Endothelial cell of umbilical vein (primary cell): ENCODE results near the gene MGST2.

ENCODE experiments used
- CTCF ChIP-seq, 2 donors: IDR thresholded peaks; 1 replicate in 1 of 2; 2 replicates in 1 of 2; pipeline ENCODE4 v1.5.1; 2011; ENCODE audit warnings: low read length in 2 of 2, mild to moderate bottlenecking in 2 of 2, moderate library complexity in 2 of 2, control low read depth in 1 of 2, inconsistent platforms in 1 of 2, low read depth in 1 of 2; ENCODE audit not compliant: insufficient read depth in 1 of 2; ENCODE audit errors: extremely low read depth in 1 of 2
- EZH2 ChIP-seq: IDR thresholded peaks from 2 replicates; pipeline ENCODE4 v1.6.1; 2012; ENCODE audit warnings: borderline replicate concordance, low read depth, mild to moderate bottlenecking, moderate library complexity, low read length, inconsistent platforms; ENCODE audit not compliant: severe bottlenecking
- FOS ChIP-seq: IDR thresholded peaks from 2 replicates; pipeline ENCODE4 v1.6.1; 2011; ENCODE audit warnings: mild to moderate bottlenecking, low read length, moderate library complexity, borderline replicate concordance; ENCODE audit not compliant: insufficient read depth
- GATA2 ChIP-seq: IDR thresholded peaks from 2 replicates; pipeline ENCODE4 v1.7.0; 2011; ENCODE audit warnings: low read depth, mild to moderate bottlenecking, moderate library complexity, mixed read lengths, low read length; ENCODE audit not compliant: insufficient read length, insufficient read depth
- JUN ChIP-seq: IDR thresholded peaks from 2 replicates; pipeline ENCODE4 v1.6.1; 2011; ENCODE audit warnings: borderline replicate concordance, low read depth; ENCODE audit not compliant: insufficient read length, insufficient read depth
- MYC ChIP-seq: IDR thresholded peaks from one replicate; pipeline ENCODE4 v1.6.1; 2011; ENCODE audit warnings: mild to moderate bottlenecking, low read depth, low read length
- POLR2A ChIP-seq: IDR thresholded peaks from 2 replicates; pipeline ENCODE4 v1.6.1; 2012; ENCODE audit warnings: low read depth, mild to moderate bottlenecking, control low read depth, low read length
- POLR2AphosphoS5 ChIP-seq: IDR thresholded peaks from 2 replicates; pipeline ENCODE4 v1.6.1; 2012; ENCODE audit warnings: low read depth, mild to moderate bottlenecking, control low read depth, low read length, moderate library complexity; ENCODE audit not compliant: insufficient read depth

DNA sequence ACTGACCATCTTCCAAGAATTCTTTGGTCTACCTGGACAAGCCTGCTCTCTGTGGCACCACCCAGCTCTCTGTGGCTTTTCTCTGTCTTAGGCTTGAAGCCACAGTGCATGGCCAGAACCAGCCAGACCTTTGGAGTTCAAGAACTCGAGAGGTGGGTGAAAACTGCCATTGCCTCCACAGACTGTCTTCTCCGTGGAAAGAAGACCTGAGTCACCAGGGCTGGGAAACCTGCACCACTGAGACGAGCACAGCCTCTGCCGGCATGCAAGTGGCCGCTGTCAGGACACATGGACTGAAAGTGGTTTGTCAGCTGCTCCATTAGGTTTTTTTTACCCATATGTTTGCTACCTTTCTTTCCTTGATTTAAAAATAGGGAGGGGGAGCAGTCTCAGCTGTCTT lies 74.5 kb downstream of the MGST2 start:
- no peak for TF ChIP-seq CTCF (IDR thresholded peaks at IDR 0.05; ENCODE audit: extremely low read depth in 1 of 2, insufficient read depth in 1 of 2, low read depth in 1 of 2, low read length in 2 of 2)
- TF ChIP-seq MYC = no peak
- TF ChIP-seq POLR2AphosphoS5 = no peak
- no peak for TF ChIP-seq FOS
- TF ChIP-seq JUN = no peak
- no peak for TF ChIP-seq POLR2A
- TF ChIP-seq EZH2 = no peak
- TF ChIP-seq GATA2 = no peak
